Activated CD4-positive, alpha-beta T cell treated with anti-CD3 and anti-CD28 coated beads for 4 hours (primary cell): ENCODE results near the gene STX10.
"Not testable (repeated sequence)": the region's sequence is repeated elsewhere in the genome, so short reads cannot be mapped to it uniquely, and the experiment has no call there.

ENCODE experiments used
- DNase-seq, 2 donors: peaks; one replicate each; pipeline ENCODE4 v3.0.0-alpha.2; 2020

The STX10 gene

DNA sequence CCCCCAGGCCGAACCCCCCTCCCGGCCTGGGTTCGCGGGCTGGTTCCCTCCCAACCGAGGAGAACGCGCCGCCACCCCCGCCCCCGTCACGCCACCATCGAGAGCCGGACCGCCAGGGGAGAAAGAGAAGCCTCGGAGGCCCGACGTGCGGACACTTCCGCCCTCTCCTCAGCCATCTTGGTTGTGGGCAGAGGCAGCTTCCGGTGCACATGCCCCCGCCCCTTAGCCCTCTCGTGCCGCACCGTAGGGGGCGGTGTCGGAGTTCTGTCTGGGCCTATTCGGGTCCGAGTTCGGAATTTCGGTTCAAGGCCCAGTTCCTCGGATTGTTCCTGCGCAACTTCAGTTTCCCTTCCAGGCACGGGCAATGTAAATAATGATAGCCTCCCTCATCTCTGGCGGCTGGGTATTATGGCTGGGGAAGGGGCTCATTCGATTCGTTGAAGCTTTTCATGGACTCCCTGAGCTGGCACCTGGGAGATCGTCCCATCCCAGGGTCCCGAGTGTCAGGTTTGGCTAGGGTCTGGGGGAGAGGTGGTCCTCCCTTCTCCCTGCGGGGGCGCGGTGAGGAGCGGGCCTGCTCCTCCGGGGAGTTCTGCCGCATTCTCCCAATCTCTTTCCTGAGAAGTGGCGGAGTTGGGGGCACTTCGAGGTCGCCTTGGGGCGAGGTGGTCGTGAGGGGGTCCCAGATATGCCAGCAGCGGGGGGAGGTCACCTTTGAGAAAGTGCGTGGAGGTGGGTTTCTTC is at the start of gene STX10, which contains the start of gene IER2:
Gene STX10, minus strand, starts transcription at position 189 of the 744 bp plus-strand sequence. CDS start 202 bp downstream, outside the sequence.
Gene IER2, plus strand, starts transcription at position 225 of the 744 bp plus-strand sequence. CDS start 2,776 bp downstream, outside the sequence.
- peak; percentile 92 to 93 for DNase-seq

DNA sequence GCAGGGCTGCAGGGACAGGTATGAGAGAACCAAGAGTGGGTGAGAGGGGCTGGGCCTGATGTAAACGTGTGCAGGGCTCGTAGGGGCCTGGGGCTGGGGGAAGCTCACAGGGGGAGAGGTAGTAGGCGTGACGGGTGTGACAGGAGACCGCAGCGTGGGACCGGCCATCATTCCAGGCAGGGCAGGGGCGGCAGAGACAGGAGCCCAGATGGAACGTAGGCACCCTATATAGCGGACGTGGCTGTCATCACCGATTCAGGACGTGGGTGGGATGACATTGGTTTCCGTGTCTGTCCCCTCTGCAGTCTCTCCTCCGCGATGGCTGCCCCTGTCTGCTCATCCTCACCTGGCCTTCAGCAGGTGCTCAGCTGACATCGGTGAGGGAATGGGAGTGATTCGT is 48.5 kb upstream of the STX10 start:
- DNase-seq = no peak

GRCh38 chr19:13195678-13196077 is 45.5 kb upstream of the STX10 start:
- peak; percentile 58 for DNase-seq

DNA sequence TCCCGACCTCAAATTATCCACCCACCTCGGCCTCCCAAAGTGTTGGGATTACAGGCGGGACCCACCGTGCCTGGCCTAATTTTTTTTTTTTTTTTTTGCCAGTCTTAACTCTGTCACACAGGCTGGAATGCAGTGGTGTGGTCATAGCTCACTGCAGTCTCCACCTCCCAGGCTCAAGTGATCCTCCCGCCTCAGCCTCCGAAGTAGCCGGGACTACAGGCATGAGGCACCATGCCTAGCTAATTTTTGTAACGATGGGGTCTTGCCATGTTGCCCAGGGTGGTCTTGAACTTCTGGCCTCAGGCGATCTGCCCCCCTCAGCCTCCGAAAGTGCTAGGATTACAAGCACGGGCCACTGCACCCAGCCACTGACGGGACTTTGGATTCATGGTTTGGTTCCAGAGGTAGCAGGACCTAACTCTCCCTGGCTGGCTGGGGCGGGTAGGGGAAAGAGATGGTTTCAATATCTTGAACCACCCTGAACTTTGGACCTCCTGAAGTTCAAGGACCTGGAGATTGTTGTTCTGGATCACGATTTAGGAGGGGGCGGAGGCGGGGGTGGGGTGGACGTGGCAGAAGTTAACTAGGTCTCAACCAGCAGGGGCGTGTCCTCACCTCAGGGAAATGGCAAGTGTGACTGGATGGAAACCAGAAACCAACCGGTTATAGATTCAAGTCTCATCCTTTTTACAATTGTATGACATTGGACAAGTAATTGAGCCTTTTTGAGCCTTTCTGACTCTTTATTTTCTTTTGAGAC is 40.8 kb upstream of the STX10 start:
- DNase-seq = peak in 1 of 2 donors; percentile 35

GRCh38 chr19:13189600-13189999 is 39.4 kb upstream of the STX10 start:
- DNase-seq = no peak

DNA sequence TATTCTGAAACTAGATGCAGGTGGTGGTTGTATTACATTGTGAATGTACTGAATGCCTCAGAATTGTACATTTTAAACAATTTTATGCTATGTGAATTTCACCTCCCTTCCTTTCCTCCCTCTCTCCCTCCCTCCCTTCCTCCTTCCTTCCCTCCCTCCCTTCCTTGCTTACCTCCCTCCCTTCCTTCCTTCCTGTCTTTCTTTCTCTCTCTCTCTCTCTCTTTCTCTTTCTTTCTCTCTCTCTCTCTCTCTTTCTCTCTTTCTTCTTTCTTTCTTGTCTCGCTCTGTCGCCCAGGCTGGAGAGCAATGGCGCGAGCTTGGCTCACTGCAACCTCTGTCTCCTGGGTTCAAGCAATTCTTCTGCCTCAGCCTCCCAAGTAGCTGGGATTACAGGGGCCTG is 37.2 kb upstream of the STX10 start:
- DNase-seq = no peak

GRCh38 chr19:13186688-13187087 is 36.5 kb upstream of the STX10 start:
- DNase-seq = not testable (repeated sequence)

DNA sequence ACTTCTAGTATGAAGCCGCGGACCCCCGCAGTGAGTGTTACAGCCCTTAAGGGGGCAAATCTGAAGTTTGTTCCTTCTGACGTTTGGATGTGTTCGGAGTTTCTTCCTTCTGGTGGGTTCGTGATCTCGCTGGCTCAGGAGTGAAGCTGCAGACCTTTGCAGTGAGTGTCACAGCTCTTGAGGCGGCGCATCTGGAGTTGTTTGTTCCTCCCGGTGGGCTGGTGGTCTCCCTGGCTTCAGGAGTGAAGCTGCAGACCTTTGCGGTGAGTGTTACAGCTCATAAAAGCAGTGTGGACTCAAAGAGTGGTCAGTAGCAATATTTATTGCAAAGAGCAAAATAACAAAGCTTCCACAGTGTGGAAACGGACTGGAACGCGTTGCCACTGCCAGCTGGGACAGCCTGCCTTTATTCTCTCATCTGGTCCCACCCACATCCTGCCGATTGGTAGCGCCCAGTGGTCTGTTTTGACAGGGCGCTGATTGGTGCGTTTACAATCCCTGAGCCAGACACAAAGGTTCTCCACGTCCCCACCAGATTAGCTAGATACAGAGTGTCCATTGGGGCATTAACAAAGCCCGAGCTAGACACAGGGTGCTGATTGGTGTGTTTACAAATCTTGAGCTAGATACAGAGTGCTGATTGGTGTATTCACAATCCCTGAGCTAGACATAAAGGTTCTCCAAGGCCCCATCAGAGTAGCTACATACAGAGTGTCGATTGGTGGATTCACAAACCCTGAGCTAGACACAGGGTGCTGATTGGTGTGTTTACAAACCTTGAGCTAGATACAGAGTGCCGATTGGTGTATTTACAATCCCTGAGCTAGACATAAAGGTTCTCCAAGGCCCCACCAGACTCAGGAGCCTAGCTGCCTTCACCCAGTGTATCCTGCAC is 35.8 kb upstream of the STX10 start:
- not testable (repeated sequence) for DNase-seq

- not testable (repeated sequence) for DNase-seq
Measured at GRCh38 chr19:13184926-13185325, 34.8 kb upstream of the STX10 start.

- DNase-seq = peak in 1 of 2 donors; percentile 38
Measured at GRCh38 chr19:13181747-13182388, 31.7 kb upstream of the STX10 start.

DNA sequence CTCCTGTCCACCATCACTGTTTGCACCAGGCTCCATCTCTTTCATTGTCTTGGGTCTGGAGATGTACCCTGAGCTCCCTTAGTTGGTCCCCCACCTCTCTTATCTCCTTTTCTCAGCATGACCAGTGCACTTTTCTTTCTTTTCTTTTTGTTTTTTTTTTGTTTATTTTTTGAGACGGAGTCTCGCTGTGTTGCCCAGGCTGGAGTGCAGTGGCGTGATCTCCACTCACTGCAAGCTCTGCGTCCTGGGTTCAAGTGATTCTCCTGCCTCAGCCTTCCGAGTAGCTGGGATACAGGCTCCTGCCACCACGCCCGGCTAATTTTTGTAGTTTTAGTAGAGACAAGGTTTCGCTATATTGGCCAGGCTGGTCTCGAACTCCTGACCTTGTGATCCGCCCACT is 28.1 kb upstream of the STX10 start:
- not testable (repeated sequence) for DNase-seq

DNA sequence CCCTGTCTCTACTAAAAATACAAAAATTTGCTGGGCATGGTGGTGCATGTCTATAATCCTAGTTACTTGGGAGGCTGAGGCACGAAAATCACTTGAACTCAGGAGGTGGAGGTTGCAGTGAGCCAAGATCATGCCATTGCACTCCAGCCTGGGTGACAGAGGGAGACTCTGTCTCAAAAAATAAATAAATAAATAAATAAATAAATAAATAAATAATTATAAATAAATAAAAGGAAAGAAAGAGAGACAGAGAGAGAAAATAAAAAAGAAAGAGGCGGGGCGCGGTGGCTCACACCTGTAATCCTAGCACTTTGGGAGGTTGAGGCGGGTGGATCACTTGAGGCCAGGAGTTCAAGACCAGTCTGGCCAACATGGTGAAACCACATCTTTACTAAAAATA is 27.4 kb upstream of the STX10 start:
- not testable (repeated sequence) for DNase-seq

DNA sequence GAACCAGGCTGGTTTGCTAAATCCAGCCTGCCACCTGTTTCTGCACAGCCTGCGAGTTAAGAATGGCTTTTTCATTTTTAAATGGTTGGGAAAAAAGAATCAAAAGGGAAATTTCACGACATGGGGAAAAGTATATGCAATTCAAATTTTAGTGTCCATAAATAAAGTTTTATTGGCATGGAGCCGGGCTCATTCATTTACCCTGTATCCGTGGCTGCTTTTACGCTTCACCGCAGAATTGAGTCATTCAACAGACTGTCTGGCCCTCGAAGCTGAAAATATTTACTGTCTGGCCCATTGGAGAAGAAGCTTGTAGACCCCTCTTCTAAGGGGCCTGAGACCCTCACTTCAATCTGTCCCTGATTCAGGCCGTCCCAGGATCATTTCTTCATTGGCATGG is 26.2 kb upstream of the STX10 start:
- DNase-seq = no peak

GRCh38 chr19:13173139-13173737 is 23.1 kb upstream of the STX10 start:
- DNase-seq = no peak

DNA sequence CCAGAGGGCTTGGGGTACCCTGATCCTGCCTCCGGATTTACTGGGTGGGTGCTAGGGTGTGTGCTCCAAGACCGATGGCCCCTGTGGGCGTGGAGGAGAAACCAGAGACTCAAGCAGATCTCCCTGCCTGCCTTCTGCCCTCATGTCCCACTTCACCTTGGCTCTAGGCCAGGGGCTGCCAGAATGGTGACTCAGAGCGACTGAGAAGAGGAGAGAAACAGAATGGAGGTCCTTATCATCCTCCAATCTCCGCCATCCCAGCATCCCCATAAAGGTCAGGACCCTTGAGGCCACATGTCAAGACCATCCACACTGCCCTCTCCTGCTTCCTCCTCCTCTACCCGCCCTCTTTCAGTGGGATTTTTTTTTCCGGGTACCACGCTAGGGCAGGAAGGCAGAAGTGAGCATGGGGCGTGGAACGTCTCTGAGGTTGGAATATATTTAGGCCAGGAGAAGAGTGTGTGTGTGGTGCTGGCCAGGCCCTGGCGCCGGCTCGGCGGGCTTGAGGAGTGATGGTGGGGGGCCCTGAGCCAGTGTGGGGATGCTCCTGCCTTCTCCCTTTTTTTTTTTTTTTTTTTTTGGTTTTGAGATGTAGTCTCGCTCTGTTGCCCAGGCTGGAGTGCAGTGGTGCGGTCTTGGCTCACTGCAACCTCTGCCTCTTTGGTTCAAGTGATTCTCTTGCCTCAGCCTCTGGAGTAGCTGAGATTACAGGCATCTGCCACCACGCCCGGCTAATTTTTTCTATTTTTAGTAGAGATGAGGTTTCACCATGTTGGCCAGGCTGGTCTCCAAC is 22.4 kb upstream of the STX10 start:
- peak; percentile 81 to 87 for DNase-seq

DNA sequence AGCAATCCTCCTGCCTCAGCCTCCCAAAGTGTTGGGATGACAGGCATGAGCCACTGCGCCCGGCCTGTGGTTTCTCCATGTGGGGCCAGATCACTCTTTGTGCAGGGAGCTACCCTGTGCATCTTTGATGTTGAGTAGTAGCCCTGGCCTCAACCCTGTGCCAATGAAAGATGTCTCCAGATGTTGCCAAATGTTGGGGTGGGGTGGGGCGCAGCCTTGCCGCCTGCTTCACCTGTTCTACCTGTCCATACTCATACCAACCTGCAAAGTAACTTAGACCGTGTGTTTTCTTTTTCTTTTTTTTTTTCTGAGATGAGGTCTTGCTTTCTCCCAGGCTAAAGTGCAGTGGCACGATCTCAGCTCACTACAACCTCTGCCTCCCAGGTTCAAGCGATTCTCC is 21.0 kb upstream of the STX10 start:
- DNase-seq = no peak

GRCh38 chr19:13169769-13170168 is 19.6 kb upstream of the STX10 start:
- no peak for DNase-seq

- DNase-seq = not testable (repeated sequence)
Measured at GRCh38 chr19:13166151-13166550, 16.0 kb upstream of the STX10 start.

DNA sequence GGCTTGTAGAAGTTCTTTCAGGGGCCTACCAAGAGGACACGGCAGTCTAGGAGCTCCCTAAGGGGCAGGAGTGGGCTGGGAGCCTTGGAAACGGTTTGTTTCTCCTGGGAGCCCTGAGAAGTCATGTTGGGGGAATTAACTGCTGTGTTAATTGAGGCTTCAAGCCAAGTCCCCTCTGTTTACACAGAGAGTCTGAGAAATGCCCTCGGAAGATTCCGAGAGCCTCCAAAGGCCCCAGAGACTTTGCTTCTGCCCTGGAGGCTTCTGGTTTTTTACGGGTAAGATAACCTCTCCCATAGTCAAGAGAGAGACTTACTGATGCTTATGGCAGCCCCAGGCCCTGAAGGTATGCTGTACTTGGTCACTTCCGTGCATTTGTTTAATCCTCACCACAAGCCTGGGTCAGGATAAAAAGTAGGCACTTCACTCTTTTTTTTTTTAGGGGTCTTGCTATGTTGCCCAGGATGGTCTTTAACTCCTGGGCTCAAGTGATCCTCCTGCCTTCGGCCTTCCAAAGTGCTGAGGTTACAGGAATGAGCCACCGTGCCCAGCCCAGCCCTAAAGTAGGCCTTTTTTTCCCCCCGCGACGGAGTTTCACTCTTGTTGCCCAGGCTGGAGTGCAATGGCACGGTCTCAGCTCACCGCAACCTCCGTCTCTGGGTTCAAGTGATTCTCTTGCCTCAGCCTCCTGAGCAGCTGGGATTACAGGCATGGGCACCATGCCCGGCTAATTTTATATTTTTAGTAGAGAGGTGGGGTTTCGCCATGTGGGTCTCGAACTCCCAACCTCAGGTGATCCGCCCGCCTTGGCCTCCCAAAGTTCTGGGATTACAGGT is 15.2 kb upstream of the STX10 start:
- no peak for DNase-seq
